ENCODE measurements around the gene COPZ1. TPM values are rescaled to one million over a fixed set of nuclear protein-coding genes. Genes with fewer than 3 reads are reported as not detected.

Gene COPZ1
- total RNA-seq, 1 experiment from 2014 or later = 104 TPM

DNA sequence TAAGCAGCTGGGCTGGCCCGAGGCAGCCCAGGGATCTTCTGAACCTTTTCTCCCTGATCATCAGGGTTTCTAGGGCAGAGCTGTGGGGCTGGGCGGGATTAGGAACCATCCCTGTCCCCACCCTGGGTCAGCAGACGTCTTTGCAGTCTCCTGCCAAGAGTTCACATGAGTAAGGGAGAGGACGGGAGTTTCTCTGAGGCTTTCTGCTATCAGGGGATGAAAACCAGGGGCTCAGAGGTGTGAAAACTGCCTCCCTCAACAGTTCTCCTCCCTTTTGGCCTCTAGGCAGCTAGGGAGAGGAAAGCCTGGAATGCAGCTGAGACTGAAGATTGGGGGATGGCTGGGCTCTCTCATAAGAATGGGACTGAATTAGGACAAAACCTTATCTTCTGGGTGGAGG lies 51.7 kb downstream of the COPZ1 start:
- H3K27me3 ChIP-seq (ENCODE audit: insufficient read depth, low read length) = no peaks in the 10 kb centered on the region; the same call in 1 of the 2 replicates
- H2BK120ac ChIP-seq (ENCODE audit: low read depth, low read length, poor library complexity, severe bottlenecking) = no peak overlapping the region
- H4K20me1 ChIP-seq (ENCODE audit: control insufficient read depth, insufficient read depth, insufficient read length) = no peaks in the 10 kb centered on the region
- no peak overlapping the region for H3K56ac ChIP-seq (ENCODE audit: insufficient read length, low read depth, low read length)
- no peak overlapping the region for H2AK5ac ChIP-seq (ENCODE audit: insufficient read length, low read length)
- H3K9me3 Mint-ChIP-seq = no peaks in the 10 kb centered on the region
- peaks cover 16 to 17% of the 10 kb centered on the region in 2 experiments for H3K4me1 Mint-ChIP-seq
- peaks cover 31% of the 10 kb centered on the region for H3K27me3 Mint-ChIP-seq (ENCODE audit: low read depth)
- no CpG with 5 or more reads among the region's 4 CpGs for WGBS (ENCODE audit: extremely low coverage, insufficient read length, low lambda C conversion rate)
- no peak overlapping the region; a peak in 1 of 7 replicates for H3K27ac Mint-ChIP-seq
- no peak overlapping the region for H4K91ac ChIP-seq (ENCODE audit: insufficient read length, low read depth, low read length)
- no peaks in the 10 kb centered on the region for H3K9me3 ChIP-seq (ENCODE audit: control insufficient read depth, low read depth, low read length)
- no peaks in the 10 kb centered on the region for H3K79me1 ChIP-seq (ENCODE audit: insufficient read depth, low read depth, low read length, poor library complexity, severe bottlenecking)
- H3K79me2 ChIP-seq (ENCODE audit: insufficient read depth, low read length) = no peaks in the 10 kb centered on the region
- no peak overlapping the region for H2BK20ac ChIP-seq (ENCODE audit: low read depth, low read length, poor library complexity, severe bottlenecking)
- H2BK5ac ChIP-seq (ENCODE audit: insufficient read length, low read length) = no peak overlapping the region
- no peak overlapping the region for H3K27ac ChIP-seq (ENCODE audit: insufficient read length, low read depth, low read length)
- no peak overlapping the region for H2AFZ ChIP-seq (ENCODE audit: low read length)
- H3K4me2 ChIP-seq (ENCODE audit: insufficient read depth, insufficient read length, low read length) = no peak overlapping the region
- no peak overlapping the region for H2BK12ac ChIP-seq (ENCODE audit: insufficient read length, low read depth, low read length)
- DNase-seq = no peak
- no peak overlapping the region for H3K23ac ChIP-seq (ENCODE audit: insufficient read length, low read depth, low read length)
- no peak overlapping the region for H3K4ac ChIP-seq (ENCODE audit: low read depth, low read length)
- no peak overlapping the region for H4K5ac ChIP-seq (ENCODE audit: insufficient read length, low read depth, low read length)
- H3K4me3 Mint-ChIP-seq = no peak overlapping the region
- H3K9ac ChIP-seq (ENCODE audit: extremely low read depth, insufficient read length, low read length) = no peak overlapping the region
- no peak overlapping the region for H3K18ac ChIP-seq (ENCODE audit: insufficient read length, low read depth, low read length)
- no peak overlapping the region for H2BK15ac ChIP-seq (ENCODE audit: low read depth, low read length)
- H4K8ac ChIP-seq (replicated peaks; ENCODE audit: insufficient read length, low read depth, low read length) = no peak overlapping the region
- H3K14ac ChIP-seq (ENCODE audit: insufficient read depth, low read length) = no peak overlapping the region
- H3K36me3 Mint-ChIP-seq (ENCODE audit: insufficient read depth in 1 of 3, low read depth in 3 of 3) = peaks cover 7 to 45% (median 15%) of the 10 kb centered on the region in 3 experiments; a peak in 6 of 7 replicates
- no peaks in the 10 kb centered on the region for H3K23me2 ChIP-seq (ENCODE audit: insufficient read length, low read depth, low read length, poor library complexity, severe bottlenecking)
- H3T11ph ChIP-seq (ENCODE audit: low read length) = no peak overlapping the region
- H3K4me1 ChIP-seq (ENCODE audit: insufficient read depth, low read length) = no peaks in the 10 kb centered on the region
- TF ChIP-seq CTCF (conservative IDR thresholded peaks at IDR 0.05) = no peak

All from H9 (cell line).